Measurements from ENCODE around the gene ZBTB7C. TPM values are rescaled to one million over a fixed set of nuclear protein-coding genes. Genes with fewer than 3 reads are reported as not detected.
"Not testable (repeated sequence)": the region's sequence is repeated elsewhere in the genome, so short reads cannot be mapped to it uniquely, and the experiment has no call there.

Gene ZBTB7C
- total RNA-seq, 1 experiment from 2014 or later = not detected

- Mint-ChIP-seq H3K36me3 (ENCODE audit: insufficient read depth, unreplicated experiment) (no peaks in the 10 kb centered on the region), H3K27me3 (ENCODE audit: unreplicated experiment) (peaks cover 16% of the 10 kb centered on the region), H3K27ac (ENCODE audit: unreplicated experiment) (no peak overlapping the region), H3K9me3 (ENCODE audit: low read depth, unreplicated experiment) (no peaks in the 10 kb centered on the region), H3K4me3 (ENCODE audit: low read depth, unreplicated experiment) (no peak overlapping the region), H3K4me1 (ENCODE audit: low read depth, unreplicated experiment) (no peaks in the 10 kb centered on the region)
- CTCF ChIA-PET = no interaction called here
- no peak for DNase-seq
- intact Hi-C loops (cut with micrococcal nuclease; ENCODE audit: unreplicated experiment) = no loop called here
- no peak for TF ChIP-seq CTCF (IDR thresholded peaks at IDR 0.05; ENCODE audit: unreplicated experiment)
- BruUV-seq (replicated peaks) = no TSS peak
Observed at GRCh38 chr18:48284743-48285142, 124.4 kb downstream of the ZBTB7C start.

- H3K4me1 Mint-ChIP-seq (ENCODE audit: low read depth, unreplicated experiment); H3K4me3 Mint-ChIP-seq (ENCODE audit: low read depth, unreplicated experiment); BruUV-seq (replicated peaks); DNase-seq; H3K36me3 Mint-ChIP-seq (ENCODE audit: insufficient read depth, unreplicated experiment); H3K9me3 Mint-ChIP-seq (ENCODE audit: low read depth, unreplicated experiment); H3K27ac Mint-ChIP-seq (ENCODE audit: unreplicated experiment); intact Hi-C loops (cut with micrococcal nuclease; ENCODE audit: unreplicated experiment): not testable (repeated sequence)
- CTCF ChIA-PET = interaction anchor here (0.7 kb wide), 1 partner anchor 9 kb away, joined by 7 read pairs; no protein-coding TSS in a partner anchor
- peaks cover 24% of the 10 kb centered on the region for H3K27me3 Mint-ChIP-seq (ENCODE audit: unreplicated experiment)
Observed at GRCh38 chr18:48284011-48284410, 125.2 kb downstream of the ZBTB7C start.

- H3K36me3 Mint-ChIP-seq (ENCODE audit: insufficient read depth, unreplicated experiment); H3K27ac Mint-ChIP-seq (ENCODE audit: unreplicated experiment); H3K4me1 Mint-ChIP-seq (ENCODE audit: low read depth, unreplicated experiment); DNase-seq; BruUV-seq (replicated peaks); H3K4me3 Mint-ChIP-seq (ENCODE audit: low read depth, unreplicated experiment); H3K9me3 Mint-ChIP-seq (ENCODE audit: low read depth, unreplicated experiment); intact Hi-C loops (cut with micrococcal nuclease; ENCODE audit: unreplicated experiment); CTCF ChIA-PET: not testable (repeated sequence)
- peaks cover 38% of the 10 kb centered on the region for H3K27me3 Mint-ChIP-seq (ENCODE audit: unreplicated experiment)
Observed at GRCh38 chr18:48281460-48281859, 127.7 kb downstream of the ZBTB7C start.

- intact Hi-C loops (cut with micrococcal nuclease; ENCODE audit: unreplicated experiment) = no loop called here
- Mint-ChIP-seq H3K27ac (ENCODE audit: unreplicated experiment) (no peak overlapping the region), H3K9me3 (ENCODE audit: low read depth, unreplicated experiment) (no peaks in the 10 kb centered on the region), H3K36me3 (ENCODE audit: insufficient read depth, unreplicated experiment) (no peaks in the 10 kb centered on the region), H3K27me3 (ENCODE audit: unreplicated experiment) (peaks cover 29% of the 10 kb centered on the region), H3K4me3 (ENCODE audit: low read depth, unreplicated experiment) (no peak overlapping the region), H3K4me1 (ENCODE audit: low read depth, unreplicated experiment) (no peaks in the 10 kb centered on the region)
- BruUV-seq (replicated peaks) = no TSS peak
- no peak for TF ChIP-seq CTCF (IDR thresholded peaks at IDR 0.05; ENCODE audit: unreplicated experiment)
- CTCF ChIA-PET = no interaction called here
- DNase-seq = no peak
Observed at GRCh38 chr18:48279312-48279711, 129.9 kb downstream of the ZBTB7C start.

- no peak for DNase-seq
- Mint-ChIP-seq H3K9me3 (ENCODE audit: low read depth, unreplicated experiment) (no peaks in the 10 kb centered on the region), H3K27ac (ENCODE audit: unreplicated experiment) (no peak overlapping the region), H3K4me3 (ENCODE audit: low read depth, unreplicated experiment) (no peak overlapping the region), H3K27me3 (ENCODE audit: unreplicated experiment) (peaks cover 25% of the 10 kb centered on the region), H3K4me1 (ENCODE audit: low read depth, unreplicated experiment) (no peaks in the 10 kb centered on the region), H3K36me3 (ENCODE audit: insufficient read depth, unreplicated experiment) (no peaks in the 10 kb centered on the region)
- intact Hi-C loops (cut with micrococcal nuclease; ENCODE audit: unreplicated experiment) = no loop called here
- CTCF ChIA-PET = no interaction called here
- no TSS peak for BruUV-seq (replicated peaks)
- TF ChIP-seq CTCF (IDR thresholded peaks at IDR 0.05; ENCODE audit: unreplicated experiment) = no peak
Observed at GRCh38 chr18:48278081-48278480, 131.1 kb downstream of the ZBTB7C start.

Data from Calu3 (cell line).